GM21447 (cell line): Measurements from ENCODE around the gene DIAPH3.
"Not testable (repeated sequence)": the region's sequence is repeated elsewhere in the genome, so short reads cannot be mapped to it uniquely, and the experiment has no call there.

Experiments used
- ATAC-seq: cut with Tn5 transposase; IDR thresholded peaks from one replicate; pipeline ENCODE4 v1.9.1; 2021; ENCODE audit not compliant: unreplicated experiment

Gene DIAPH3

DNA sequence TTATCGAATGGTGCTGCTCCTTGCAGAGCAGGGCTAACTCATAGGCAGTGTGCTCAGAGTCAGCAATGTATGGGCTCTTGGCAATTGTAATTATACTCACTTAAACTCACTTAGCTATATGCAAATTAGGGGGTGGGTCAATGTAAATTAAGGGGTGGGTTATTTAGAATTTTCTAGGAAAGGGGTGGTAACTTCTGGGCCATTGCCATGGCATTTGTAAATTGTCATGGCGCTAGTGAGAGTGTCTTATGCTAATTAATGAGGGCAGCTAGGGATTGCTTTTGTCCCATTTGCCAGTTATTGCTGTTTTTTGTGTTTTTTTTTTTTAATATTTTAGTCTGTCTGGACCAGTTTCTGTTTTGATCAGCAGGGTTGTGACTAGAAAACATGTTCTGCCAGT lies 68.4 kb downstream of the DIAPH3 start:
- no peak for ATAC-seq

DNA sequence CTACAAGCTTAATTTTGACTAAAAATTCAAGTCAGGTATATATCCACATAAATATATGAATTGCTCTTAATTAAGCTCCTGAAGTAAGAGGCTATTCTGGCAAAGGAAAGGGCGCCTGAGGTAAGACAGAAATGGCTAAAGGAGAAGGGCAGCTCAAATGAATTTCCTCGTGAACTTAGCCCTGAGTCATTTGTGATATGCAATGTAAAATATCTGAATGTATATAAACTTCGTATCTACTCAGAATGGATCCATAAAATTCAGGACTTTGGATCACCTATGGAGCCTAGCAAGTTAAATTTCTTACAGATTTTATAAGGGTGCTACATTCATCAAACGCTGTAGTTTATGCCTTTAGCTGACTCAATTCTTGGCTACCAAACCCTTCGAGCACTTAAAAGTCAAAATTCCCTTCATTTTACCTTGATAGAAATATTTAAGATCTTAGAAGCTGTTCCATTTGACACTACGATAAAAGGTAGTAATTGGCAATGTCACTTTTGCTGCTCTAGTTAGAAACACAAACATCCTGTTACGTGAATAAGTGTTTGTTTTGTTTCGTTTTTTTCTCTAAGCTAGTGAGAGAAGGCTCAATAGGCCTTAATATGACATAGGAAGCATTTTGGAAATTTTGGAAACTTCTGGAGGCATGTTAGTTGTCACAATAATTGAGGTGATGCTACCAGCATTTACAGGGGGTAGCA lies 69.2 kb downstream of the DIAPH3 start:
- no peak for ATAC-seq

DNA sequence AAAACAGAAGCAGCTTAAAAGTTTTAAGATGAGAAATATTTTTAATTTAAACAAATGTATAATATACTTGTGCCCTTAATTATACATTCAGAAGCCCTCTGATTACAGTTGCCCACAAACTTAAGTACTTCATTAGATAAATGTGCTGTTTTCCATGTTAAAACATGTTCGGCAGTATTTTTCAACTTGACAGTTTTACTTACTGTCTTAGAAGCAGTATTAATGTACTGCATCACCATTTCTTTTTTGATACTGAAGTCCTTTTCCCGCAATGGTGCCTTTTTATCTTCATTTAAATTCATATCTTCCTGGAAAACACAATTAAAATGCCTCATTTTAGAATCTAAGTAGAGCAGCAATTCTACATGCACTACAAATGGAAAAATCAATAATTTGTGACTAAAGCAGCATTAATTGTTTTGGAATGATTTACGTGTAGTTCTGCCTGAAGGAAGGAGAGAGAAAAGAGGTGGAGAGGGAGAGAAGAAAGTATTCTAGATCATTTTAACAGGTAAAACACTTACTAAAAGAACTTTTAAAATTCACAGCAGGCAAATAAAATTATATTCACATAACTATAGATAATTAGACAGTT lies 70.2 kb downstream of the DIAPH3 start:
- no peak for ATAC-seq

DNA sequence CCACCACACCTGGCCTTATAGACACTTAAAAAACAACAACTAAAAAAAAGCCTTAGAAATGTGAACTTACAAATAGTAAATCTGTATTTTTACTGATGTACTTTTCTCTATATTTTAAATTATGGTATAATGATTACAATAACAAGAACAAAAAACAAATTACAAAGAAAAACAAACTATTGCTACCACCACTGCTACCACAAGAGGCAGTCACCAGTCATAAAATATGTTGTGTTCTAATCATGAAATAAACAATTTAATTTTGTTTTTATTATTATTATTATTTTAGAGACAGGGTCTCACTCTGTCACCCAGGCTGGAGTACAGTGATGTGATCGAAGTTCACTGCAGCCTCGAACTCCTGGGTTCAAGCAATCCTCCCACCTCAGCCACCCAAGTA lies 72.2 kb downstream of the DIAPH3 start:
- ATAC-seq = no peak

DNA sequence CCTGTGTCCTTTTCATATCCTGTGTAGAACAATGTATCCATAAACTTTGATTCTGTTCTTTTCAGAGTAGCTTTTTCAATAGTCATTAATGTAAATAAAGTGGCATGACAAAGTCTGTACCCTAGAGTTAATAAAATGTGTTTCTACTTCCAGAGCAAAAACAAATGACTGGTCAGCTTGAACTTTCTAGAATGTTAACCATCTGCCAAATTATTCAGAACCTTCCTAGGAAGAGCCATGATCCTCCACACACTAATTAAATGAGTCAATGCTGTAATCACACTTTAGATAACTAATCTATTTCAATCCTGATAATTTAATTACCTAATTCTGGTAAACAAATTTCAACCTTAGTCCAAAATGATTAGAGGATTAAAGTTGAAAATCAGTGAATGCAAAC lies 73.2 kb downstream of the DIAPH3 start:
- ATAC-seq = no peak

DNA sequence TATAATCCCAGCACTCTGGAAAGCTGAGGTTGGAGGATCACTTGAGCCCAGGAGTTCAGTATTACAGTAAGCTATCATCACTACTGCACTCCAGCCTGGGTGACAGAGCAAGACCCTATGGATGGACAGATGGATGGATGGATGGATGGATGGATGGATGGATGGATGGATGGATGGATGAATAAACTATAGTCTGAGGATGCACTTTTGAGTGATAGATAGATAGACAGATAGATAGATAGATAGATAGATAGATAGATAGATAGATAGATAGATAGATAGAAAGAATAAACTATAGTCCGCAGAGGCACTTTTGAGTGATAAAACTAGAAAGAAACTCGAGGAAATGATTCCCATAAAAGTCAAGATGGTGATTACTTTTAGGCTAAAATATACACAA lies 79.9 kb downstream of the DIAPH3 start:
- ATAC-seq = not testable (repeated sequence)

DNA sequence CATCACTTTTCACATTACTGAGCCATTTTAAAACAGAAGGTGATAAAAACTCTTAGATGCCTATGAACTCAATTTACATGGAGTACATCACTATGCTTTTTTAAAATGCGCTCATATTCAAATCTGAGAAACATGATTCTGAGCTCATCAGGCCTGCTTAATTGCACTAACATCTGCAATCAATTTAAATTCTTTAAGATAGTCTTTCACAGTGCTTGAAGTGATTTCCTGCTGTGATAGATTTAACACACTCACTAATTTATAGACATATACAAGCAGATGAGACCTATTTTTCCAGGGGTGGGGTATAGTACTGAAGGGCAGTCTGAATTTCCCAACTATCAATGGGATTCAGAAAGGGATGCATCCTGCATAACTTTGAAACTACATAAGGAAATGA lies 82.9 kb downstream of the DIAPH3 start:
- no peak for ATAC-seq

DNA sequence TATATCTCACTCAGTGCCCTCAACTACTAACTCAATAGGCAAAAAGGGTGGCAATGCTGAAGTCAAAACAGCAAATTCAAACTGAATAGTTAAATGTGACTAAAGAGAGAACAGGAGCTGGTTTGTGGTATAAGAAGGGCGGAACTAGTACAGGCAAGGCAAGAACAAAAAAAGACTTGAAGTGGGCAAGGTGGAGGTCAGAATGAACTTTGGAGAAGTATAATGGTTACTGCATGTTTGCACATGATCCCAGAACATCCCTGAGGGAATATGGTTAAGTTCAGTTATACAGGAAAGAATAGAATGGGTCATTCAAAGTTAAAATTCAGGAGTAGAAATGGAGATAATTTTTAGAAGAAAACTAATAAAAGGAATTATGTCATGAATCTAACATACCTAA lies 85.5 kb downstream of the DIAPH3 start:
- ATAC-seq = no peak

DNA sequence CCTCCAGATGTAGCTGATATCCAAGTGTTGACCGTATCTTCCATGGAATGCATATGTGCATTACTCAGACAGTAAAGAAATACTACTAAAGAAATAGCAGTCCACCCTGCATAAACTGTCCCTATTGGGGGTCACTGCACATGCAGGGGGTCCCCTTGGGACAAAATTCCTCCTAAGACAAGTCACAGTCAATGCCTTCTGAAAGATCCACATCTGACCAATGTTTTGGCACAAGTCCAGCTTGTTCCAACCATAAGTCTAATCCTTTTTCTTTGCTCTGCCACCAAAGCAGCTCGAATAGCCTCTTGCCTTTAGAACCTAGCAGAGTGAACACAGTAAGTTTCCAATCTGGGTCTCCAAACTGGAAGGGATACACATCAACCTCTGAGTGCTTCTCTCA lies 87.9 kb downstream of the DIAPH3 start:
- no peak for ATAC-seq

DNA sequence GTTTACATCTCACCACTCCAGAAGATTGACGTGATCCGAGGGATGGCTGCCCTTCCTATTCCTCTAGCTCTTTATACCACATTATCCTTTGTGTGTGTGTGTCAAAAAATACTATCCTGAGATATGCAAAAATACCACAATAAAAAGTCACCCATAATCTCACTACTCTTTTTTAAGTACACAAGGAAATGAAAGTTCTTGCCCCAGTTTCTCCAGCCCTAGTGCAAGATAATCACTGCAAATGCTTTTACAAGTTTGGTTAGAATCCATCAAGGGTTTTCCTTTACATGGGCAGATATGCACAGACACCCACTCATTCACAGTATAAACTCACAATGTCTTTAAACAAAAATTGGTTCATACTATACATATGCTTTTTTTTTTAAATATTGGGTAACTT lies 89.3 kb downstream of the DIAPH3 start:
- no peak for ATAC-seq

DNA sequence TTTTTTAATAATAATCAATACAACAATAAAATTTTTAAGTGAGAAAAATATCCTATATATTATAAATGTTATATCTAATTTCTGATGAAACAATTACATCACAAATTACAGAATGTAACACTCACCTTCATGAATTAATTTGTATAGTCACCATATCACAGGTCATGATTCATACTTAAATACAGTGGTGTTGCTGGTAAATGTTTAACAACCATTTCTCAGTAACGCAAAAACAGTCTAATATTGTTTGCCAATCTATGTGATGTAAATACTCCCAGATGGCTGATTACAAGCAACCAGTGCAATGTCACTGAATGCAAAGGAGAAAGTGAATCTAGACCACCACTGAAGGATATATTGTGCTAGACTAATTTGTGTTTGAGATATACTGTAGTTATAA lies 97.5 kb downstream of the DIAPH3 start:
- no peak for ATAC-seq

DNA sequence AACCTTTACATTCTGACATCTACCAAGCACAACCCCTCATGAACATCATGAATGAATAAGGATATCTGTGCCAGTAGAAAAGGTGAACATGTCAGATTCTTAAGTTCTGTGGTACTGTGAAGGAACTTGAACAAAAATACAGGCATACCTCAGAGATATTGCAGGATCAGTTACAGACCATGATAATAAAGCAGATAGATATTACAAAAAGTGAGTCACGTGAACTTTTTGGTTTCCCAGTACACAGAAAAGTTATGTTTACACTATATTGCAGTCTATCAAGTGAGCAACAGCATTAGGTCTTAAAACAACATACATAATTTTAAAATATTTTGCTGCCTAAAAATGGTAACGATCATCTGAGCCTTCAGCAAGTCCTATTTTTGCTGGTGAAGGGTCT lies 101.2 kb downstream of the DIAPH3 start:
- no peak for ATAC-seq

DNA sequence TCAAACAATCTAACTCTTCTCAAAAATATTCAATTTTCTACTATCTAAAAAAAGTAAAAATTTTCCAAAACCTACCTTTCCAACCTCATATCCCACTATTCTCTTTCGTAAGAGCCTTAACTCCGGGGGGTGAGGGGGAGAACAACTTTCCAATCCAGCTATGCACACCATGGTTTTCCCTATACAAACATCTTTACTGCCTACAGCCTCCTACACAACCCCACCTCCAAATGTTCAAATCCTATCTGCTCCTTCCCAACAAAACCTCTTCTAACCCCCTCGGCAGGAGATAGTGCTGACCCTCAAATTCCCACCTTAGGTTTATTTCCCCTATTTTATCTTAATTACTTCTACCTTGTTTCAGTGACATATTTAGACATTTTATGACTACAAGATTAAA lies 102.0 kb downstream of the DIAPH3 start:
- ATAC-seq = no peak

DNA sequence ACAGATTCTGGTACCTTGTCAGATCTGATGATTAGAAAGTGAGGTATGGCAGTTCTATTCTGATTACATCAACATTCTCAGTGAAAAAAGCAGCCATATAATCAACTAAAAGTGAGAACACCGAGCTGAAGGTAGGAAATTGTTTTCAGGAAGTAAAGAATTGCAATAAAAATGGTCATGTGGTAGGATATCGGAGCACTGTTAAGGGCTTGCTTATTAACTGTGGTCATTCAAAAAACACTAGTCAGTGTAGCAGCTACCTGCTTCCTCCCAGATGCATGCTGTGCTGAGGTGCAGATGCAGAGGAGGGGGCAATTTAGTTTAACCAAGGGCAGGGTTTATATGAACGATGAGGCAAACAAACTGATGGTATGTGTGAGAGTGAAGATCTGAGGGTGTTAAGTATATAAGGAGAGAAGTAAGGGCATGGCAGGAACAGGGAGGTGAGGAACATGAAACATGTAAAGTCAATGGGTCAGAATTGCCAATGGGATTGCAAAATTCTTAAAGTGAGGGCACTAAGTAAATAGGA lies 111.9 kb downstream of the DIAPH3 start:
- no peak for ATAC-seq

DNA sequence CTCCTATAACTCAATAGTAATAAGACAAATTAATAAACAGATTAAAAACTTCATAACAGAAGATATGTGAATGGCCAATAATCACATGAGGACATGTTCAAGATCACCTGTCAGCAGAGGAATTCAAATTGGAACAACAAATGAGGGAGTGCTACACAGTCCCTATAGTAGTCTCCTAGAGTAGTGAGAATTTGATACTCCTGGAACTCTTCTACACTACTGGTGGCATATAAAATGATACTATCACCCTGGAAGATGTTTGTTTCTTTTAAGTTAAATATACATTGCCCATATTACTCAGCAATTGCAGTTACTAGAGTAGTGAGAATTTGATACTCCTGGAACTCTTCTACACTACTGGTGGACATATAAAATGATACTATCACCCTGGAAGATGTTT lies 115.4 kb downstream of the DIAPH3 start:
- not testable (repeated sequence) for ATAC-seq

DNA sequence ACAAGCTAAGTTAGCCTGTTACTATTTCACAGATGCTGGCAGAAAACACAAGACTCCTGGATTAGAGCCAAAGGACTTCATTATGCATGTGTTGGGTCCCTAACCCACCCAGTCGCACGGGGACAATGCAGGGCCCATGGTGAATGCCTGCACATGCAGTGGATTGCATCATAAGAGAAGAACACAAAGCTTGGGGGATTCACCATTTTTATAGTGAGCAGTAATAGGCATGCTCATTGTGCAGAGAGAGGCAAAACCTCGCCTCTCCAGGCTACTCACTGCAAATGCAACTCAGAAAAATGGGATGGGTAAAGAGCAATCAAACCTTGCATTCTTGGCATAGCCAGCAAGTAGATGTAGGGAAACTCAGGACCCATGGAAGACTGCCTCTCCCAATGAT lies 115.8 kb downstream of the DIAPH3 start:
- ATAC-seq = no peak

DNA sequence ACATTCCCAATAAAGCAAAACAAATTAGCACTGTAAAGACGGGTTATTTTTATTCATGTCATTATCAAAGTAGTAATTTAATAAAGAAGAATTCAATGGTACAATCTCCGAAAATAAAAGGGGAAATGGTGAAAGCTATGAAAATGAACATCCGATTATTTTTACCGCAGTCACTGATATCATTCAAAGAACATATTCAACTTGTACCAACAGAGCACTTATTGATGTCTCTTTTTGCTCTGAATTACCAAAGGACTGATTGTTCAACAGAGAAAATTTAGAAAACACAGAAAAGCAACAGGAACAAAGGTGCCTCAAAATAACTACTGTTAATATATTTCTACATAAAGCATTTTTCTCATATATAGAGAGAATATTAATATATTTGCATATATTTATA lies 119.4 kb downstream of the DIAPH3 start:
- no peak for ATAC-seq

DNA sequence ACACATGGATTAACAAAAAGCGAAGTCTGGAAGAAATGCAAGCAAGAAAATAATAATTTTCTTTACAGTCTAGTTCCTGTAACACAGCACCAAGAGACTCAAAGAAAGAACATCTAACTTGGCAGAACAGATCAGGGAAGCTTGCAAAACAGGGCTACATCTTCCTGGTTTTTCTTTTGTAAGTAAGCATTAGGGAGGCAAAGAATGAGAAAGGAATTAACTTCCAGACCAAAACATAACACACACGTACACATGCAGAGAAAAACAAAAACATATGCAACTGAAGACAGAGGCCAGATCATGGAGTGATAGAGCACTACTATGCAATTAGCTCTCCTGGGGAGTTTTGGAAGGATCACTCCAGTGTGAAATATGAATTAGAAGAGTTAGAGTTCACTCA lies 120.5 kb downstream of the DIAPH3 start:
- no peak for ATAC-seq

DNA sequence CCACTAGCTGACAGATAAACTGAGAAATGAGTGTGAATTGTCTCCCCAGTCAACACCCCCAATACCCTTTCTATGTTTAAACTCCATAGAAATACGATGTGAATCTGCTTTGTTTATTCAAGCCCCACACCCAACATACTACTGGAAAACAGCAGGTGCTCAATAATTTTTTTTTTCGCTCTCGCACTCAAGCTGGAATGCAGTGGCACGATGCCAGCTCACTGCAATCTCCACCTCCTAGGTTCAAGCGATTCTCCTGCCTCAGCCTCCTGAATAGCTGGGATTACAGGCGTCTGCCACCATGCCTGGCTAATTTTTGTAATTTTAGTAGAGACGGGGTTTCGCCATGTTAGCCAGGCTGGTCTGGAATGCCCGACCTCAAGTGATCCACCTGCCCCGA lies 123.1 kb downstream of the DIAPH3 start:
- not testable (repeated sequence) for ATAC-seq

DNA sequence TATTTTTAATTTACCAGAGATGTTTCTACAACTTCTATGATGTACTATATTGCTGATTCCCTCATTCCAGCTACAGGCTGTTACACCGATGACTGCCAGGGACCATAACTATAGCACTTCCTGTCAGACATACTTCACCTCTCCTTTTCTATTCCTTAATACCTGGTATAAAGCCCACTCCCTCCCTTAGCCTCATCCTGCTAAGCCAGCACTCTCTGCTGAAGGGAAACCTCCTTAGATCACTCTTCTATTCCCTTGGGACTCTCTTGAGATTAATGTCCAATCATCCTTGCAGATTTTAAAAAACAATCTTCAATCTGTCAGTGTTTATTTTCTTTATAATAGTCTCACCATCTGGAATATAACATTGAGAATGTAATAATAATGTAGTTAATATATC lies 127.9 kb downstream of the DIAPH3 start:
- ATAC-seq = no peak

DNA sequence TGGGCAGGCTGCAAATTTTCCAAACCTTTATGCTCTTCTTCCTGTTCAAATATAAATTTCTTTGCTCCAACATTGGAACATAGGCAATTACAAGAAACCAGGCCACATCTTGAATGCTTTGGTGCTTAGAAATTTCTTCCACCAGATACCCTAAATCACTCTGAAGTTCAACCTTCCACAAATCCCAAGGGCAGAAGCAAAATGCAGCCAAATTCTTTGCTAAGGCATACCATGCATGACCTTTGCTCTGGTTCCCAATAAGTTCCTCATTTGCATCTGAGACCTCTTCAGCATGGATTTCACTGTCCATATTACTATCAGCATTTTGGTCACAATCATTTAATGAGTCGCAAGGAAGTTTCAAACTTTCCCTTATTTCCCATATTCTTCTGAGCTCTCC lies 130.9 kb downstream of the DIAPH3 start:
- no peak for ATAC-seq

DNA sequence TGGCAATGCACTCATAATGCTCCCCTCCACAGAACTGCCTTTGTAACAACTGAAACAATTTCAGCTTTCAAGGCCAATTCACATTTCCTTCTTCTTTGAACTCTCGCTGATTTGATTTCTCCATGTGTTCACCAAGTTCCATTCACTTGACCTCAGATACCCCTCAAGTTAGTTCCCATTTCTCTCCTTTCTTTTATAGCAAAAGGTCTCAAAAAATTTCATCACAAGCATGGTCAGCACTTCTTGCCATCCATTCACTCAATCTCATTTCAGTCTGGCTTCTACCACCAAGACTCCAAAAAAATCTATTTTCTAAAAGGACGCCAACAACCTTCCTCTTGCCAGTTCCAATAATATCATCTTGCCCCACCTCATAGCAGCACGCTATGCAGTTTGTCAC lies 135.7 kb downstream of the DIAPH3 start:
- ATAC-seq = no peak

DNA sequence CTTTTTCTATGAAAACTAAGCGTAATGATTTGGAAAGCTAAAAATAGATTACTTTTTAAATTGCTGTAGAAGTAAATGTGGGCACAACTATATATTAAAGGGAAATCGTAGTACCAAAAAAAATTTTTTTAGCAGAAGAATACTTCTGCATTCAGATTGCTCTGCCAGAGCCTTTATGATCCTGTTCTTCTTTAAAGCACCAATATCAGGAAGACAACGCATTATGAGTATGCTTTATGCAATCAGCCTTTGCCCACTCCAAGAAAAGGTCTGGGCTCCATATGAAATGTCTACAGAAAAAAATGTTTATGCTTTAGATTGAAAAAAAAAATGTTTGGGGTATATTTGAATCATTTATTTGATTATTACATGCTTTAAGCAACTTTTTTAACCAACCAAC lies 137.4 kb downstream of the DIAPH3 start:
- no peak for ATAC-seq
